ENCODE data around the gene MAVS.

- TF ChIP-seq CTCF (IDR thresholded peaks at IDR 0.05; ENCODE audit: borderline replicate concordance, extremely low read depth, low read length, poor library complexity, severe bottlenecking) = no peak
- no peak for TF ChIP-seq EZH2 (IDR thresholded peaks at IDR 0.05; ENCODE audit: borderline replicate concordance, low read depth, low read length, severe bottlenecking)
Observed at GRCh38 chr20:3798373-3798768, 48.3 kb upstream of the MAVS start.

All from DND-41 (cell line).